Breast epithelium (tissue), 4 donors: ENCODE data around the gene AJM1. TPM values are rescaled to one million over a fixed set of nuclear protein-coding genes. Genes with fewer than 3 reads are reported as not detected.
"Not testable (repeated sequence)": the region's sequence is repeated elsewhere in the genome, so short reads cannot be mapped to it uniquely, and the experiment has no call there.

Experiments used
- DNase-seq, 2 donors: peaks; one replicate each; pipeline ENCODE4 v3.0.0-alpha.2; 2019; ENCODE audit warnings: low spot score in 2 of 2
- H3K27ac ChIP-seq, 2 donors: fragments of 200-600 bp; sonication (generic) in 1 of 2; one replicate each; pipeline ENCODE4 v1.5.1; 2016 to 2019; ENCODE audit warnings: mild to moderate bottlenecking in 1 of 2
- H3K27me3 ChIP-seq, 2 donors: fragments of 200-600 bp; sonication (generic) in 1 of 2; one replicate each; pipeline versions ENCODE4 v1.5.1 to v1.6.0; 2017 to 2019; ENCODE audit warnings: control low read depth in 1 of 2, mild to moderate bottlenecking in 1 of 2
- H3K36me3 ChIP-seq: fragments of 200-600 bp; one replicate; pipeline ENCODE4 v1.5.1; 2019
- H3K4me1 ChIP-seq, 2 donors: fragments of 200-600 bp; sonication (generic); one replicate each; pipeline ENCODE4 v1.5.1; 2016 to 2019; ENCODE audit warnings: control low read depth in 1 of 2
- H3K4me3 ChIP-seq, 3 donors: fragments of 200-600 bp; sonication (generic); 1 replicate in 2 of 3; 2 replicates in 1 of 3; pipeline ENCODE4 v1.5.1; 2016 to 2019; ENCODE audit warnings: mild to moderate bottlenecking in 3 of 3, moderate library complexity in 2 of 3
- H3K9me3 ChIP-seq, 2 donors: fragments of 200-600 bp; sonication (generic) in 1 of 2; one replicate each; pipeline ENCODE4 v1.5.1; 2016 to 2019; ENCODE audit warnings: control low read depth in 1 of 2
- POLR2A ChIP-seq: fragments of 450-650 bp; IDR thresholded peaks from one replicate; pipeline ENCODE4 v1.6.1; 2016; ENCODE audit warnings: antibody characterized with exemption, mild to moderate bottlenecking, moderate library complexity
- POLR2AphosphoS5 ChIP-seq, 3 donors: sonication (generic); formaldehyde crosslinking; IDR thresholded peaks; one replicate each; pipeline ENCODE4 v1.6.1; 2017; ENCODE audit warnings: antibody characterized with exemption in 3 of 3
- intact Hi-C: fragments of 100-400 bp; cut with DNase I; formaldehyde crosslinking; loops from one replicate; pipeline ENCODE4 v1.15.1; 2023; ENCODE audit warnings: low total_unique reads
- total RNA-seq, 3 donors: library from RNA; depleted of rRNA; stranded (reverse); fragments of >200 nt; gene quantifications; one replicate each; pipeline ENCODE4 v1.1.0, GENCODE V29; 2016
- TF ChIP-seq, protein P1 (sequence below), 3 donors: fragments of 450-650 bp; IDR thresholded peaks; one replicate each; pipeline ENCODE4 v1.5.1; 2016 to 2017; ENCODE audit warnings: antibody characterized with exemption in 3 of 3, mild to moderate bottlenecking in 3 of 3, moderate library complexity in 3 of 3

Gene AJM1
- total RNA-seq, 3 donors from 2014 or later: 1.0 to 2.3 (median 1.1) TPM

DNA sequence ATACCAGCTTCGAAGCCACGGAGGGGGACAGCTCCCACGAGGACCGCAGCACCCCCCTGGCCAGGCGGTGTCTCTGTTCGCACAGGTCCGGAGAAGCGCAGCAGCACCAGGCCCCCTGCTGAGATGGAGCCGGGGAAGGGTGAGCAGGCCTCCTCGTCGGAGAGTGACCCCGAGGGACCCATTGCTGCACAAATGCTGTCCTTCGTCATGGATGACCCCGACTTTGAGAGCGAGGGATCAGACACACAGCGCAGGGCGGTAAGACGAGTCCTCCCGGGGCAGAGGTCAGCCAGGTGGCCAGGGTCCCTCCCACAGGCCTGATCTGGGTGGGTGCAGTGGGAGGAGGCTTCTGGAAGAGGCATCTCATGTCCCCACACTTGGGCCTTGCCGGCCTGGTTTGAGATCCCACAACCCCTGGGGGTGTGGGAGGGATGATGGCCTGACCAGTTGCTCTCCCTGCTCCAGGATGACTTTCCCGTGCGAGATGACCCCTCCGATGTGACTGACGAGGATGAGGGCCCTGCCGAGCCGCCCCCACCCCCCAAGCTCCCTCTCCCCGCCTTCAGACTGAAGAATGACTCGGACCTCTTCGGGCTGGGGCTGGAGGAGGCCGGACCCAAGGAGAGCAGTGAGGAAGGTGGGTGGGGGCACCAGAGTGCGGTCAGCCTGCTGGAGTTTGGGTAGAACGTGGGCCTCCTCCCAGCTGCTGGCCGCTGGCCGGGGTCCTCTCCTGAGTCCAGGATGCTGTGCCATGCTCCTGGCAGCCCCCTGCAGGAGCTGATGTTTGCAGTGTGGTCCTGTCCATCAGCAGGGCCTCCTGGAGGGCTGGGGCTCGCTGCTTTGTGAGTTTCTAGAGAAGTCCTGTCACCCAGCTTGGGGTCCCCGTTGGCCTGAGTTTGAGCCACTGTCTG lies 2.8 kb upstream of the AJM1 start:
- DNase-seq: no peak
- TF ChIP-seq, protein P1, sequence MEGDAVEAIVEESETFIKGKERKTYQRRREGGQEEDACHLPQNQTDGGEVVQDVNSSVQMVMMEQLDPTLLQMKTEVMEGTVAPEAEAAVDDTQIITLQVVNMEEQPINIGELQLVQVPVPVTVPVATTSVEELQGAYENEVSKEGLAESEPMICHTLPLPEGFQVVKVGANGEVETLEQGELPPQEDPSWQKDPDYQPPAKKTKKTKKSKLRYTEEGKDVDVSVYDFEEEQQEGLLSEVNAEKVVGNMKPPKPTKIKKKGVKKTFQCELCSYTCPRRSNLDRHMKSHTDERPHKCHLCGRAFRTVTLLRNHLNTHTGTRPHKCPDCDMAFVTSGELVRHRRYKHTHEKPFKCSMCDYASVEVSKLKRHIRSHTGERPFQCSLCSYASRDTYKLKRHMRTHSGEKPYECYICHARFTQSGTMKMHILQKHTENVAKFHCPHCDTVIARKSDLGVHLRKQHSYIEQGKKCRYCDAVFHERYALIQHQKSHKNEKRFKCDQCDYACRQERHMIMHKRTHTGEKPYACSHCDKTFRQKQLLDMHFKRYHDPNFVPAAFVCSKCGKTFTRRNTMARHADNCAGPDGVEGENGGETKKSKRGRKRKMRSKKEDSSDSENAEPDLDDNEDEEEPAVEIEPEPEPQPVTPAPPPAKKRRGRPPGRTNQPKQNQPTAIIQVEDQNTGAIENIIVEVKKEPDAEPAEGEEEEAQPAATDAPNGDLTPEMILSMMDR (IDR thresholded peaks at IDR 0.05): no peak
- intact Hi-C loops: no loop called here

GRCh38 chr9:136840140-136840876 lies 2.0 kb upstream of the AJM1 start:
- intact Hi-C loops: no loop called here
- Histone ChIP-seq H3K27me3 (peaks cover 6 to 17% of the 10 kb centered on the region in 2 donors), H3K9me3 (no peaks in the 10 kb centered on the region), H3K36me3 (no peaks in the 10 kb centered on the region), H3K27ac (peak overlapping the region in 1 of 2 donors; percentile 13), H3K4me3 (no peak overlapping the region), H3K4me1 (peaks cover 0 to 7% of the 10 kb centered on the region in 2 donors)
- no peak for TF ChIP-seq POLR2AphosphoS5 (IDR thresholded peaks at IDR 0.05)
- TF ChIP-seq POLR2A: no peak
- no peak for DNase-seq

More for the DNA sequence above, 2.8 kb upstream of the AJM1 start:
- Histone ChIP-seq H3K4me1 (peaks cover 0 to 7% of the 10 kb centered on the region in 2 donors), H3K4me3 (no peak overlapping the region), H3K27me3 (peaks cover 6 to 12% of the 10 kb centered on the region in 2 donors), H3K36me3 (no peaks in the 10 kb centered on the region), H3K9me3 (no peaks in the 10 kb centered on the region), H3K27ac (no peak overlapping the region)

GRCh38 chr9:136840877-136841645 lies 1.2 kb upstream of the AJM1 start:
- Histone ChIP-seq H3K4me3 (no peak overlapping the region), H3K27me3 (peaks cover 12 to 25% of the 10 kb centered on the region in 2 donors), H3K9me3 (no peaks in the 10 kb centered on the region), H3K4me1 (peaks cover 0 to 7% of the 10 kb centered on the region in 2 donors), H3K27ac (peak overlapping the region in 1 of 2 donors; percentile 13), H3K36me3 (no peaks in the 10 kb centered on the region)
- DNase-seq: no peak
- TF ChIP-seq, protein P1 (IDR thresholded peaks at IDR 0.05): no peak
- TF ChIP-seq POLR2AphosphoS5 (IDR thresholded peaks at IDR 0.05): no peak
- no peak for TF ChIP-seq POLR2A
- intact Hi-C loops: no loop called here

GRCh38 chr9:136841646-136842379 lies 465 bp upstream of the AJM1 start:
- intact Hi-C loops, DNase-seq, H3K36me3 ChIP-seq, H3K27ac ChIP-seq, H3K9me3 ChIP-seq: not testable (repeated sequence)
- Histone ChIP-seq H3K27me3 (peaks cover 15 to 32% of the 10 kb centered on the region in 2 donors), H3K4me3 (peak overlapping the region in 2 of 3 donors; percentile 49 to 62), H3K4me1 (peaks cover 0 to 14% of the 10 kb centered on the region in 2 donors)

GRCh38 chr9:136843159-136843800 lies 1.0 kb downstream of the AJM1 start:
- H3K4me3 ChIP-seq: peak overlapping the region in 2 of 3 donors; percentile 49 to 62
- peaks cover 0 to 25% of the 10 kb centered on the region in 2 donors for H3K4me1 ChIP-seq
- intact Hi-C loops, H3K36me3 ChIP-seq, DNase-seq, H3K9me3 ChIP-seq, H3K27ac ChIP-seq: not testable (repeated sequence)
- peaks cover 15 to 37% of the 10 kb centered on the region in 2 donors for H3K27me3 ChIP-seq
